BLaER1 treated with 17β-estradiol and CSF1 and Interleukin-3, amounts not matched to agents 10 nM and 100 nM (cell line): ENCODE measurements around the gene PTPRN.

Experiments used
- H3K27ac ChIP-seq, 11 experiments: shearing (Covaris generic); formaldehyde crosslinking; 2 replicates each; pipeline ENCODE4 v1.8.1; 2022
- H3K27me3 ChIP-seq, 11 experiments: shearing (Covaris generic); formaldehyde crosslinking; 2 replicates each; pipeline ENCODE4 v1.8.1; 2022
- H3K36me3 ChIP-seq, 11 experiments: shearing (Covaris generic); formaldehyde crosslinking; 2 replicates each; pipeline ENCODE4 v1.8.1; 2022
- H3K4me1 ChIP-seq, 10 experiments: shearing (Covaris generic); formaldehyde crosslinking; 2 replicates each; pipeline ENCODE4 v1.8.1; 2022
- H3K4me2 ChIP-seq, 11 experiments: shearing (Covaris generic); formaldehyde crosslinking; 2 replicates each; pipeline ENCODE4 v1.8.1; 2022
- H3K4me3 ChIP-seq, 10 experiments: shearing (Covaris generic); formaldehyde crosslinking; 2 replicates each; pipeline ENCODE4 v1.8.1; 2022
- H3K9ac ChIP-seq, 11 experiments: shearing (Covaris generic); formaldehyde crosslinking; 2 replicates each; pipeline ENCODE4 v1.8.1; 2022
- H3K9me3 ChIP-seq, 11 experiments: shearing (Covaris generic); formaldehyde crosslinking; replicated peaks in 1 of 11; 2 replicates each; pipeline ENCODE4 v1.8.1; 2022
- H4K20me1 ChIP-seq, 11 experiments: shearing (Covaris generic); formaldehyde crosslinking; 2 replicates each; pipeline ENCODE4 v1.8.1; 2022
- Cebpa-rat ChIP-seq, 11 experiments: shearing (Covaris generic); IDR thresholded peaks; 2 replicates each; pipeline ENCODE4 v1.8.1; 2022

Gene PTPRN

GRCh38 chr2:219244789-219245147 lies 64.4 kb downstream of the PTPRN start:
- Histone ChIP-seq H3K9ac (peak overlapping the region; percentile 86 to 94 (median 90)), H3K4me2 (peak overlapping the region; percentile 91 to 100 (median 99)), H3K4me1 (peaks cover 50 to 54% (median 52%) of the 10 kb centered on the region in 10 experiments), H3K36me3 (peaks cover 0 to 24% (median 3%) of the 10 kb centered on the region in 11 experiments; a peak in 7 of 22 replicates), H3K27ac (peak overlapping the region; percentile 83 to 95 (median 91); a peak in 21 of 22 replicates), H3K27me3 (no peaks in the 10 kb centered on the region), H3K9me3 (no peaks in the 10 kb centered on the region), H3K4me3 (peak overlapping the region; percentile 73 to 93 (median 83)), H4K20me1 (peaks cover 0 to 12% (median 0%) of the 10 kb centered on the region in 11 experiments; a peak in 2 of 22 replicates)
- TF ChIP-seq Cebpa-rat (IDR thresholded peaks at IDR 0.05): no peak

- H3K9ac ChIP-seq: no peak overlapping the region
- no peaks in the 10 kb centered on the region for H3K27me3 ChIP-seq
- no peak overlapping the region for H3K4me2 ChIP-seq
- no peaks in the 10 kb centered on the region for H3K9me3 ChIP-seq
- H3K36me3 ChIP-seq: peaks cover 0 to 30% (median 13%) of the 10 kb centered on the region in 11 experiments; a peak in 17 of 22 replicates
- H4K20me1 ChIP-seq: peaks cover 0 to 4% (median 0%) of the 10 kb centered on the region in 11 experiments; a peak in 1 of 22 replicates
- H3K4me3 ChIP-seq: no peak overlapping the region
- peaks cover 35 to 39% (median 38%) of the 10 kb centered on the region in 10 experiments for H3K4me1 ChIP-seq
- no peak for TF ChIP-seq Cebpa-rat (IDR thresholded peaks at IDR 0.05)
- no peak overlapping the region for H3K27ac ChIP-seq
These were observed 65.9 kb downstream of the PTPRN start for GRCh38 chr2:219243291-219243761.
